GM12864 (cell line): ENCODE results near the gene MAPK8IP3.
A peak's percentile ranks its signal among the peaks of the same experiment; 100 is the strongest.
"Not testable (repeated sequence)": the region's sequence is repeated elsewhere in the genome, so short reads cannot be mapped to it uniquely, and the experiment has no call there.

ENCODE experiments used
- DNase-seq: peaks from one replicate; pipeline ENCODE4 v3.0.0-alpha.2; 2011; ENCODE audit warnings: low read depth
- H3K4me3 ChIP-seq: 2 replicates; pipeline ENCODE4 v1.5.1; 2011; ENCODE audit warnings: mild to moderate bottlenecking, low read depth, low read length, control low read depth
- TF ChIP-seq, protein P1 (sequence below): IDR thresholded peaks from 2 replicates; pipeline ENCODE4 v1.5.1; 2011; ENCODE audit warnings: low read depth, mild to moderate bottlenecking, moderate library complexity, low read length, control low read depth, inconsistent platforms; ENCODE audit errors: missing control alignments

The MAPK8IP3 gene

GRCh38 chr16:1700246-1700645 lies 5.7 kb upstream of the MAPK8IP3 start:
- H3K4me3 ChIP-seq: no peak overlapping the region
- no peak for DNase-seq
- TF ChIP-seq, protein P1, sequence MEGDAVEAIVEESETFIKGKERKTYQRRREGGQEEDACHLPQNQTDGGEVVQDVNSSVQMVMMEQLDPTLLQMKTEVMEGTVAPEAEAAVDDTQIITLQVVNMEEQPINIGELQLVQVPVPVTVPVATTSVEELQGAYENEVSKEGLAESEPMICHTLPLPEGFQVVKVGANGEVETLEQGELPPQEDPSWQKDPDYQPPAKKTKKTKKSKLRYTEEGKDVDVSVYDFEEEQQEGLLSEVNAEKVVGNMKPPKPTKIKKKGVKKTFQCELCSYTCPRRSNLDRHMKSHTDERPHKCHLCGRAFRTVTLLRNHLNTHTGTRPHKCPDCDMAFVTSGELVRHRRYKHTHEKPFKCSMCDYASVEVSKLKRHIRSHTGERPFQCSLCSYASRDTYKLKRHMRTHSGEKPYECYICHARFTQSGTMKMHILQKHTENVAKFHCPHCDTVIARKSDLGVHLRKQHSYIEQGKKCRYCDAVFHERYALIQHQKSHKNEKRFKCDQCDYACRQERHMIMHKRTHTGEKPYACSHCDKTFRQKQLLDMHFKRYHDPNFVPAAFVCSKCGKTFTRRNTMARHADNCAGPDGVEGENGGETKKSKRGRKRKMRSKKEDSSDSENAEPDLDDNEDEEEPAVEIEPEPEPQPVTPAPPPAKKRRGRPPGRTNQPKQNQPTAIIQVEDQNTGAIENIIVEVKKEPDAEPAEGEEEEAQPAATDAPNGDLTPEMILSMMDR: no peak

DNA sequence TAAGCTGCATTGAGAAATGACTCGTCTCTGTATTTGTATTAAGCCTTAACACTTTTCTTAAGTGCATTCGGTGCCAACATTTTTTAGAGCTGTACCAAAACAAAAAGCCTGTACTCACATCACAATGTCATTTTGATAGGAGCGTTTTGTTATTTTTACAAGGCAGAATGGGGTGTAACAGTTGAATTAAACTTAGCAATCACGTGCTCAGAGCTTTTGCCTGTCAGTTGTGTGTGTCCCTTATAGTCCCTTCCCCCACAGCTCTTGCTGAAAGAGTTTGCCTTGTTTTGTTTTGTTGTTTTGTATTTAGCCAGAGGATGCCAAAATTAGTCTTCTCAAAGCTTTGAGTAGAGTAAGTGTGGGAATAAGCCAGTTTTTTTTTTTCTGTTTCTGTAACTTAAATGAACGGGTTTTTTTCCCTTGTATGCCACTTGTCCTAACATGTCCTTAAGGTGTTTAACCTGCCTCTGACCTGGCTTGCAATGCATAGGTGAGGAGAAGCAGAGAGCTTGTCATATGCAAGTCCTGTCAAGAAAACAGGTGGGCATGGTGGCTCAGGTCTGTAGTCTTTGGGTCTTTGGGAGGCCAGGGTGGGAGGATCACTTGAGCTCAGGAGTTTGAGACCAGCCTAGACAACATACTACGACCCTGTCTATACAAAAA lies 4.6 kb upstream of the MAPK8IP3 start:
- H3K4me3 ChIP-seq: no peak overlapping the region
- no peak for DNase-seq
- TF ChIP-seq, protein P1: no peak

DNA sequence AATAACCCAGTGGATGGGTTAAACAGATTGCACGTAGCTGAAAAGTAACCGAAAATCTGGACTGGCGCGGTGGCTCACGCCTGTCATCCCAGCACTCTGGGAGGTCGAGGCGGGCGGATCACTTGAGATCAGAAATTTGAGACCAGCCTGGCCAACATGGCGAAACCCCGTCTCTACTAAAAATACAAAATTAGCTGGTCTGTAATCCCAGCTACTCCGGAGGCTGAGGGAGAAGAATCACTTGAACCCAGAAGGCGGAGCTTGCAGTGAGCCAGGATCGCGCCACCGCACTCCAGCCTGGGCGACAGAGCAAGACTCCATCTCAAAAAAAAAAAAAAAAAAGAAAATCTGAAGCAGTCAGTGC lies 689 bp upstream of the MAPK8IP3 start:
- peak overlapping the region; percentile 76 for H3K4me3 ChIP-seq
- not testable (repeated sequence) for DNase-seq

- H3K4me3 ChIP-seq: peak overlapping the region; percentile 99
- TF ChIP-seq, protein P1: no peak
- DNase-seq: no peak
Observed at GRCh38 chr16:1706386-1707192, 594 bp downstream of the MAPK8IP3 start.

GRCh38 chr16:1707193-1707790 lies 1.3 kb downstream of the MAPK8IP3 start:
- TF ChIP-seq, protein P1: no peak
- no peak for DNase-seq
- peak overlapping the region; percentile 99 for H3K4me3 ChIP-seq

DNA sequence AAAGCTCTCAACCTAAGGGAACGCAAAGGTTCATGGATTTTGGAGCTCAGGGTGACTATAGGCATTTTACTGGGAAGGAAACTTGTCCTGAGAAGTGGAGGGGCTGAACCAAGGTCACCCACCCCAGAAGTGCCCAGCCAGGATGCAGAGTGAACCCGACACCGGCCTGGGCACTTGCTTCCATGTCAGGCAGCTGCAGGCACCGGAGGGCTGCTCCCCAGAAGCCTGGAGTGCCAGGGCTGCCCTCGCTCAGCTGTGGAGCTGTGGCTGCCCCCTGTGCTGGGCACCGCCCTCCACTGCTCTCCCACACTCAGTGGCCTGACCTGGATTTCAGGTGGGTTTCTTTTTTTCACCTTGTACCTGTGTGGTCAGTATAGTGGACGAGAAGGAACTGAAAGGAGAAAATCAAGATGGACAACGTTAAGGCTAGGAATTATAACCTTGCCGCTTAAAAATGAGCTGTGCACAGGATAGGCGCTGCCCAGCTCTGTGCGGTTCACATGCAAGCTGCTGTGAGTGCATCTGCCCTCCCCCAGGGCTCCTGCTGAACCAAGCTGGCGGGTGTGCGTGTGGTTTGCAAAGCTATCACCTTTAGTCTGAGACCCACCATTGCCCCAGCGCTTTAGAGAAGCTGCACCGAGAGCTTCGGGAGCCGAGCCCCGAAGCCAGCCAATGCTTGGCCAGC lies 2.2 kb downstream of the MAPK8IP3 start:
- TF ChIP-seq, protein P1: no peak
- no peak for DNase-seq
- H3K4me3 ChIP-seq: no peak overlapping the region; the same call in none of the 2 replicates

- DNase-seq: no peak
- H3K4me3 ChIP-seq: no peak overlapping the region
- TF ChIP-seq, protein P1: no peak
Observed at GRCh38 chr16:1708768-1709180, 2.8 kb downstream of the MAPK8IP3 start.
